Measurements from ENCODE around the gene NKD2. TPM values are rescaled to one million over a fixed set of nuclear protein-coding genes. Genes with fewer than 3 reads are reported as not detected.

Gene NKD2
- total and polyA plus RNA-seq, 9 of the 15 experiments (the other 6 are each of a cell fraction or from before 2014, with no cell fraction given) = 0.09 to 0.64 (median 0.27) TPM; not detected in 5

DNA sequence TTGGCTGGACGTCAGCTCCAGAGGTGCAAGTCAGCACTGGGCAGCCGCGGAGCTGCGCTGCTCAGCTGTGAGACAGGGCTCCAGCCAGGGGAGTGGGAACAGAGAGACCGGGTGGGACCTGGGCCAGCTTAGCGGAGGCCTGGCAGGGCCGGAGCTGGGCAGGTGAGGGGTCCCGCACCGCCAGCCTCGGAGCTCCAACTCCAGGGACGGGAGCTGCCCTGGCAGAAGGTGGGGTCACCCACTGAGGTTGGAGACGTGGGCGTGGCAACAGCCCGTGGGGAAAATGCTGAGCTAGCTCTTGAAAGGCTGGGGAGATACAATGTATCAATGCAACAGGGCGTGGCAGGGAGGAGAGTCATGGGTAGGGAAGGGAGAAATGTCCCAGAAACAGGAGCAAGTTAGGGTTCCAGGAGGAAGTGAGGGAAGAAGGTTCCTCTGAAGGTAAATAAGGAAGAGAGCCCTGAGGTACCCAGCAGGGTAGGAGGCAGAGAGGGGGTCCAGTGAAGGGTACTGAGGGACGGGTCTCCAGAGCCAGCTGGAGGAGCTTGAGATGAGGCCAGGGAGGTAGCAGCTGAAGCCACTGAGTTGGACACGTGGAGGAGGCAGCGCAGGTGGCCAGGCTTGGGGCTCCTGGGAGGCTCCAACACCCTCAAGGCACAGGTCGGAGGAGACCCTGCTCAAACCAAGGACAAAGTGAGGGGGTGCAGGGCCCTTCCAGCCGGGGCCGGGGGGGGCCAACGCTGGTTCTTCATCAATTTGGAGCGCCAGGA lies 736 bp upstream of the NKD2 start:
- WGBS (ENCODE audit: insufficient coverage, low coverage, missing lambda C conversion rate) = 13% methylated on average over 19 of the region's 23 CpGs
- Histone ChIP-seq H3K27ac (ENCODE audit: extremely low read depth, low read depth, low read length) (no peak overlapping the region), H3K9ac (ENCODE audit: insufficient read depth in 1 of 2, low read depth in 2 of 2, low read length in 2 of 2) (no peak overlapping the region), H3K4me3 (no peak overlapping the region), H3K9me1 (ENCODE audit: control insufficient read depth, insufficient read depth, low read length) (no peaks in the 10 kb centered on the region), H3K9me3 (replicated peaks; ENCODE audit: control insufficient read depth, insufficient read depth, low read depth, low read length) (no peaks in the 10 kb centered on the region), H2AFZ (ENCODE audit: low read depth, low read length) (no peak overlapping the region), H3K4me2 (ENCODE audit: insufficient read depth, low read length) (no peak overlapping the region), H3K27me3 (ENCODE audit: control insufficient read depth in 2 of 2, insufficient read depth in 2 of 2, low read length in 2 of 2) (peaks cover 41 to 83% of the 10 kb centered on the region in 2 experiments), H3K36me3 (ENCODE audit: control insufficient read depth, insufficient read depth, low read length) (no peaks in the 10 kb centered on the region), H3K4me1 (replicated peaks in 1 of 2; ENCODE audit: control insufficient read depth in 2 of 2, insufficient read depth in 2 of 2, low read length in 2 of 2) (peaks cover 0 to 52% of the 10 kb centered on the region in 2 experiments; a peak in 3 of 5 replicates), H3K79me2 (ENCODE audit: control insufficient read depth, insufficient read depth, low read length) (no peaks in the 10 kb centered on the region), H4K20me1 (replicated peaks; ENCODE audit: control insufficient read depth, insufficient read depth, low read length) (peaks cover 51% of the 10 kb centered on the region)
- in situ Hi-C loops (cut with MboI) (no loop called here), intact Hi-C loops (cut with micrococcal nuclease) (no loop called here)
- peak; percentile 71 for FAIRE-seq
- BruUV-seq (replicated peaks) = no TSS peak
- ATAC-seq = no peak
- CTCF ChIA-PET (ENCODE audit: low intra/inter-chr PET ratio) = interaction anchor here (0.9 kb wide), 1 partner anchor 18 kb away, joined by 6 read pairs; no protein-coding TSS in a partner anchor
- TF ChIP-seq, protein P1, sequence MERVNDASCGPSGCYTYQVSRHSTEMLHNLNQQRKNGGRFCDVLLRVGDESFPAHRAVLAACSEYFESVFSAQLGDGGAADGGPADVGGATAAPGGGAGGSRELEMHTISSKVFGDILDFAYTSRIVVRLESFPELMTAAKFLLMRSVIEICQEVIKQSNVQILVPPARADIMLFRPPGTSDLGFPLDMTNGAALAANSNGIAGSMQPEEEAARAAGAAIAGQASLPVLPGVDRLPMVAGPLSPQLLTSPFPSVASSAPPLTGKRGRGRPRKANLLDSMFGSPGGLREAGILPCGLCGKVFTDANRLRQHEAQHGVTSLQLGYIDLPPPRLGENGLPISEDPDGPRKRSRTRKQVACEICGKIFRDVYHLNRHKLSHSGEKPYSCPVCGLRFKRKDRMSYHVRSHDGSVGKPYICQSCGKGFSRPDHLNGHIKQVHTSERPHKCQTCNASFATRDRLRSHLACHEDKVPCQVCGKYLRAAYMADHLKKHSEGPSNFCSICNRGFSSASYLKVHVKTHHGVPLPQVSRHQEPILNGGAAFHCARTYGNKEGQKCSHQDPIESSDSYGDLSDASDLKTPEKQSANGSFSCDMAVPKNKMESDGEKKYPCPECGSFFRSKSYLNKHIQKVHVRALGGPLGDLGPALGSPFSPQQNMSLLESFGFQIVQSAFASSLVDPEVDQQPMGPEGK (CRISPR knock-in tag; IDR thresholded peaks at IDR 0.05; ENCODE audit: borderline replicate concordance) = no peak
- TF ChIP-seq DPF2 (IDR thresholded peaks at IDR 0.05) (no peak), E2F3 (CRISPR knock-in tag; IDR thresholded peaks at IDR 0.05) (no peak), C11orf30 (IDR thresholded peaks at IDR 0.05; ENCODE audit: low read depth) (peak; percentile 73; the same call in 1 of the 2 replicates), ZNF384 (IDR thresholded peaks at IDR 0.05; ENCODE audit: low read depth, low read length) (no peak), ZNF316 (IDR thresholded peaks at IDR 0.05) (peak; percentile 65), SP1 (CRISPR knock-in tag; IDR thresholded peaks at IDR 0.05) (no peak)
- TF ChIP-seq, protein P2, sequence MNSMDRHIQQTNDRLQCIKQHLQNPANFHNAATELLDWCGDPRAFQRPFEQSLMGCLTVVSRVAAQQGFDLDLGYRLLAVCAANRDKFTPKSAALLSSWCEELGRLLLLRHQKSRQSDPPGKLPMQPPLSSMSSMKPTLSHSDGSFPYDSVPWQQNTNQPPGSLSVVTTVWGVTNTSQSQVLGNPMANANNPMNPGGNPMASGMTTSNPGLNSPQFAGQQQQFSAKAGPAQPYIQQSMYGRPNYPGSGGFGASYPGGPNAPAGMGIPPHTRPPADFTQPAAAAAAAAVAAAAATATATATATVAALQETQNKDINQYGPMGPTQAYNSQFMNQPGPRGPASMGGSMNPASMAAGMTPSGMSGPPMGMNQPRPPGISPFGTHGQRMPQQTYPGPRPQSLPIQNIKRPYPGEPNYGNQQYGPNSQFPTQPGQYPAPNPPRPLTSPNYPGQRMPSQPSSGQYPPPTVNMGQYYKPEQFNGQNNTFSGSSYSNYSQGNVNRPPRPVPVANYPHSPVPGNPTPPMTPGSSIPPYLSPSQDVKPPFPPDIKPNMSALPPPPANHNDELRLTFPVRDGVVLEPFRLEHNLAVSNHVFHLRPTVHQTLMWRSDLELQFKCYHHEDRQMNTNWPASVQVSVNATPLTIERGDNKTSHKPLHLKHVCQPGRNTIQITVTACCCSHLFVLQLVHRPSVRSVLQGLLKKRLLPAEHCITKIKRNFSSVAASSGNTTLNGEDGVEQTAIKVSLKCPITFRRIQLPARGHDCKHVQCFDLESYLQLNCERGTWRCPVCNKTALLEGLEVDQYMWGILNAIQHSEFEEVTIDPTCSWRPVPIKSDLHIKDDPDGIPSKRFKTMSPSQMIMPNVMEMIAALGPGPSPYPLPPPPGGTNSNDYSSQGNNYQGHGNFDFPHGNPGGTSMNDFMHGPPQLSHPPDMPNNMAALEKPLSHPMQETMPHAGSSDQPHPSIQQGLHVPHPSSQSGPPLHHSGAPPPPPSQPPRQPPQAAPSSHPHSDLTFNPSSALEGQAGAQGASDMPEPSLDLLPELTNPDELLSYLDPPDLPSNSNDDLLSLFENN (IDR thresholded peaks at IDR 0.05; ENCODE audit: low read depth in 2 of 2, low read length in 2 of 2) = no peak
- TF ChIP-seq, protein P3, sequence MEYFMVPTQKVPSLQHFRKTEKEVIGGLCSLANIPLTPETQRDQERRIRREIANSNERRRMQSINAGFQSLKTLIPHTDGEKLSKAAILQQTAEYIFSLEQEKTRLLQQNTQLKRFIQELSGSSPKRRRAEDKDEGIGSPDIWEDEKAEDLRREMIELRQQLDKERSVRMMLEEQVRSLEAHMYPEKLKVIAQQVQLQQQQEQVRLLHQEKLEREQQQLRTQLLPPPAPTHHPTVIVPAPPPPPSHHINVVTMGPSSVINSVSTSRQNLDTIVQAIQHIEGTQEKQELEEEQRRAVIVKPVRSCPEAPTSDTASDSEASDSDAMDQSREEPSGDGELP (CRISPR knock-in tag; IDR thresholded peaks at IDR 0.05; ENCODE audit: borderline replicate concordance) = peak; percentile 37; the same call in 1 of the 2 replicates
- TF ChIP-seq, protein P4, sequence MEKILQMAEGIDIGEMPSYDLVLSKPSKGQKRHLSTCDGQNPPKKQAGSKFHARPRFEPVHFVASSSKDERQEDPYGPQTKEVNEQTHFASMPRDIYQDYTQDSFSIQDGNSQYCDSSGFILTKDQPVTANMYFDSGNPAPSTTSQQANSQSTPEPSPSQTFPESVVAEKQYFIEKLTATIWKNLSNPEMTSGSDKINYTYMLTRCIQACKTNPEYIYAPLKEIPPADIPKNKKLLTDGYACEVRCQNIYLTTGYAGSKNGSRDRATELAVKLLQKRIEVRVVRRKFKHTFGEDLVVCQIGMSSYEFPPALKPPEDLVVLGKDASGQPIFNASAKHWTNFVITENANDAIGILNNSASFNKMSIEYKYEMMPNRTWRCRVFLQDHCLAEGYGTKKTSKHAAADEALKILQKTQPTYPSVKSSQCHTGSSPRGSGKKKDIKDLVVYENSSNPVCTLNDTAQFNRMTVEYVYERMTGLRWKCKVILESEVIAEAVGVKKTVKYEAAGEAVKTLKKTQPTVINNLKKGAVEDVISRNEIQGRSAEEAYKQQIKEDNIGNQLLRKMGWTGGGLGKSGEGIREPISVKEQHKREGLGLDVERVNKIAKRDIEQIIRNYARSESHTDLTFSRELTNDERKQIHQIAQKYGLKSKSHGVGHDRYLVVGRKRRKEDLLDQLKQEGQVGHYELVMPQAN (IDR thresholded peaks at IDR 0.05; ENCODE audit: borderline replicate concordance) = no peak
- no peak for DNase-seq (ENCODE audit: extremely low read depth in 1 of 4, low spot score in 3 of 4)
- POLR2A ChIA-PET = interaction anchor here (0.7 to 3.1 kb wide), 3 partner anchors 12 to 363 kb away, joined by 3 to 10 read pairs (median 4); no protein-coding TSS in a partner anchor

Data from K562 (cell line).